ENCODE results near the gene LAIR2. TPM values are rescaled to one million over a fixed set of nuclear protein-coding genes. Genes with fewer than 3 reads are reported as not detected.

LAIR2 gene
- total RNA-seq, 1 donor, result 2.8 TPM

DNA sequence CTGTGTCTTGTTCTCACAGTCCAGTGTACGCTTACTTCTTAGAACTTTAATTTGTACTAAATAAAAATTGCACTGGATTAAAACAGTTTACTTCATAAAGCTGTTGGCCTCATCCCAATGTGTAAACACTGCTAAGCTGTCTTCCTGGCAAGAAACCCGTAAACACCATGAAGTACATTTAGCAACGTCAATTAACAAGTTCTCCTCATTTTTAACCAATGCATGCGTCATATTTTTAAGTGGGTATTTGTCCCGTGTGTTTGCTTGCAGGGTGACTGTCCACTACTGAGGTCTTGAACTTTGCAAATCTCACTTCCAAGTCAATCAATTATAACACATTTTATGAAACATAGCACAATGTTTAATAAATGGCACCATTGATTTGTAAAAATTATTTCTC is 28.2 kb downstream of the LAIR2 start:
- Histone ChIP-seq H3K4me1 (ENCODE audit: insufficient read depth, low read length) (peaks cover 23% of the 10 kb centered on the region), H3K27me3 (ENCODE audit: insufficient read depth, low read length) (peaks cover 4% of the 10 kb centered on the region), H3K9me3 (ENCODE audit: low read depth, low read length) (no peaks in the 10 kb centered on the region), H3K4me3 (ENCODE audit: low read length) (no peak overlapping the region)

- H3K4me1 ChIP-seq (ENCODE audit: insufficient read depth, low read length), result peaks cover 23% of the 10 kb centered on the region
- peak overlapping the region; percentile 12 for H3K4me3 ChIP-seq (ENCODE audit: low read length)
- H3K27me3 ChIP-seq (ENCODE audit: insufficient read depth, low read length), result peaks cover 4% of the 10 kb centered on the region
- H3K9me3 ChIP-seq (ENCODE audit: low read depth, low read length), result no peaks in the 10 kb centered on the region
These were observed 29.9 kb downstream of the LAIR2 start for GRCh38 chr19:54532528-54532927.

- peaks cover 4% of the 10 kb centered on the region for H3K27me3 ChIP-seq (ENCODE audit: insufficient read depth, low read length)
- H3K4me1 ChIP-seq (ENCODE audit: insufficient read depth, low read length), result peaks cover 23% of the 10 kb centered on the region
These were observed 30.8 kb downstream of the LAIR2 start for GRCh38 chr19:54533476-54533875.

GRCh38 chr19:54534156-54534555 is 31.5 kb downstream of the LAIR2 start:
- Histone ChIP-seq H3K27me3 (ENCODE audit: insufficient read depth, low read length) (peaks cover 4% of the 10 kb centered on the region), H3K9me3 (ENCODE audit: low read depth, low read length) (no peaks in the 10 kb centered on the region)

More at GRCh38 chr19:54533476-54533875, 30.8 kb downstream of the LAIR2 start:
- no peak overlapping the region for H3K4me3 ChIP-seq (ENCODE audit: low read length)
- H3K9me3 ChIP-seq (ENCODE audit: low read depth, low read length), result no peaks in the 10 kb centered on the region

GRCh38 chr19:54535601-54536000 is 33.0 kb downstream of the LAIR2 start:
- Histone ChIP-seq H3K4me1 (ENCODE audit: insufficient read depth, low read length) (peaks cover 23% of the 10 kb centered on the region), H3K4me3 (ENCODE audit: low read length) (no peak overlapping the region), H3K9me3 (ENCODE audit: low read depth, low read length) (no peaks in the 10 kb centered on the region)

More at GRCh38 chr19:54534156-54534555, 31.5 kb downstream of the LAIR2 start:
- Histone ChIP-seq H3K4me3 (ENCODE audit: low read length) (no peak overlapping the region), H3K4me1 (ENCODE audit: insufficient read depth, low read length) (peaks cover 23% of the 10 kb centered on the region)

DNA sequence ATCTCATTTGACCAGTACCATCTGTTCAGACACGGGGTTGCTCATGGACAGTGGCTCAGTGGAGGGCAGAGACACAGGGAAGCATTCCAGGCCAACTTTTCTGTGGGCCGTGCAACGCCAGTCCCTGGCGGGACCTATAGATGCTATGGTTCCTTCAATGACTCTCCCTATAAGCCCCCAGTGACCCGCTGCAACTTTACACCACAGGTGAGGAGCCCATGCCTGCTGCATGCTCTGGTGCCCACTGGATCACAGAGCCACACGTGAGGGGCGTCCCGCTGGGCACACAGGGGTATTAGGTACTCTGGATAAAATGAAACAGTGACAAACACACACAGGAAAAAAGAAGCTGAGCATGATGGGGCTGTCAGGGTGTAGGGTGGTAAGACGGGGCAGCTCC is 34.3 kb downstream of the LAIR2 start:
- Histone ChIP-seq H3K9me3 (ENCODE audit: low read depth, low read length) (no peaks in the 10 kb centered on the region), H3K27me3 (ENCODE audit: insufficient read depth, low read length) (peaks cover 4% of the 10 kb centered on the region), H3K4me3 (ENCODE audit: low read length) (no peak overlapping the region), H3K4me1 (ENCODE audit: insufficient read depth, low read length) (peaks cover 22% of the 10 kb centered on the region)

More at GRCh38 chr19:54535601-54536000, 33.0 kb downstream of the LAIR2 start:
- peaks cover 4% of the 10 kb centered on the region for H3K27me3 ChIP-seq (ENCODE audit: insufficient read depth, low read length)

DNA sequence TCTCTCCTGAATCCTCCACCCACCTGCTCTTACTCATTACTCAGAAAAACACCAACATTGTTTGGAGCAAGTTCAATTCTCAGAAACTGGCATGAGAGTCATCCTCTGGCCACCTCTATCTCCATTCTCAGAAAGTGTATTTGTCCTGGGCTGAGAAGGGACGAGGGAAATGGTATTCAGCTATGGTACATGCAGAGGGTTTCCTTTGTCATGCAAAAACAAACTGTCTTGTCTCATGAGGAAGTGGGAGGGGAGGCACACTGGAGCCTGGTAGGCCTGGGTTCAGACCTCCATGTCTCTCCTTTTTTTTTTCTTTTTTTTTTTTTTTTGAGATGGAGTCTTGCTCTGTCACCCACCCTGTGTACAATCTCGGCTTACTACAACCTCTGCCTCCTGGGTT is 39.1 kb downstream of the LAIR2 start:
- Histone ChIP-seq H3K27me3 (ENCODE audit: insufficient read depth, low read length) (no peaks in the 10 kb centered on the region), H3K9me3 (ENCODE audit: low read depth, low read length) (no peaks in the 10 kb centered on the region), H3K4me3 (ENCODE audit: low read length) (no peak overlapping the region), H3K4me1 (ENCODE audit: insufficient read depth, low read length) (peaks cover 3% of the 10 kb centered on the region)

DNA sequence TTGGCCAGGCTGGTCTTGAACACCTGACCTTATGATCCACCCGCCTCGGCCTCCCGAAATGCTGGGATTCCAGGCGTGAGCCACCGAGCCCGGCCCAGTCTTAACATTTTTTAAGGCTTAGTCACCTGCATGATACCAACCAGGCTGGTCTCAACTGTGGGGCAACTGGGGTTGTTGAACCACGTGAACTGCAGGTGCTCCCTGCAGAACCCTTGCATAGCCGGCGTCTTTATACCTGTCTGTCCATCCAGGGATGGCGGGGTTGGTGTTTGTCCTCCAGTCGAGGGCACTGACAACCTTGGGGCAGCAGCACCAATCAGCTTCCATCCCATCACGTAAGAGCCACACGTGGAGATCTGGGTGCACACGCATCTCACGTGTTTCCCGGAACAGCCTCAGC is 46.2 kb downstream of the LAIR2 start:
- Histone ChIP-seq H3K4me1 (ENCODE audit: insufficient read depth, low read length) (peaks cover 9% of the 10 kb centered on the region), H3K4me3 (ENCODE audit: low read length) (no peak overlapping the region), H3K9me3 (ENCODE audit: low read depth, low read length) (no peaks in the 10 kb centered on the region), H3K27me3 (ENCODE audit: insufficient read depth, low read length) (no peaks in the 10 kb centered on the region)

DNA sequence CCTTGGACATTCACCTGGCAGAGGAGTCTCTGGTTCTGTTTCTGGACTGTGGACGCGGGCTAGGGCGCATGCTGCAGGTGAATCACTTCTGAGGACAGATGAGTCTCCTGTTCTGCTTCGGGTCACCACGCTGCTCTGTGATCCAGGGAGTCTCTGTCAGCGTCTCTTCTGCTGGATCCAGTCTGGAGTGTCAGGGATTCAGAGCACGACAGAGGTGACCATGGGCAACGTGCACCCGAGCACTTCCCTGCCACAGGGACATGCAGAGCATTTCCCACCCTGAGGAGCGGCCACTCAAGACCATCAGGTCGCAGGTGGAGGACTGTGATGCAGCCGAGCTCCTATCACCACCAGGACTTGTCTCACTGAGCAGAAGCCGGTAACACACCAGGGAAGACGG is 46.6 kb downstream of the LAIR2 start:
- Histone ChIP-seq H3K9me3 (ENCODE audit: low read depth, low read length) (no peaks in the 10 kb centered on the region), H3K27me3 (ENCODE audit: insufficient read depth, low read length) (no peaks in the 10 kb centered on the region), H3K4me1 (ENCODE audit: insufficient read depth, low read length) (peaks cover 9% of the 10 kb centered on the region), H3K4me3 (ENCODE audit: low read length) (no peak overlapping the region)

GRCh38 chr19:54551293-54551692 is 48.7 kb downstream of the LAIR2 start:
- Histone ChIP-seq H3K4me3 (ENCODE audit: low read length) (no peak overlapping the region), H3K9me3 (ENCODE audit: low read depth, low read length) (no peaks in the 10 kb centered on the region), H3K4me1 (ENCODE audit: insufficient read depth, low read length) (peaks cover 9% of the 10 kb centered on the region), H3K27me3 (ENCODE audit: insufficient read depth, low read length) (no peaks in the 10 kb centered on the region)

DNA sequence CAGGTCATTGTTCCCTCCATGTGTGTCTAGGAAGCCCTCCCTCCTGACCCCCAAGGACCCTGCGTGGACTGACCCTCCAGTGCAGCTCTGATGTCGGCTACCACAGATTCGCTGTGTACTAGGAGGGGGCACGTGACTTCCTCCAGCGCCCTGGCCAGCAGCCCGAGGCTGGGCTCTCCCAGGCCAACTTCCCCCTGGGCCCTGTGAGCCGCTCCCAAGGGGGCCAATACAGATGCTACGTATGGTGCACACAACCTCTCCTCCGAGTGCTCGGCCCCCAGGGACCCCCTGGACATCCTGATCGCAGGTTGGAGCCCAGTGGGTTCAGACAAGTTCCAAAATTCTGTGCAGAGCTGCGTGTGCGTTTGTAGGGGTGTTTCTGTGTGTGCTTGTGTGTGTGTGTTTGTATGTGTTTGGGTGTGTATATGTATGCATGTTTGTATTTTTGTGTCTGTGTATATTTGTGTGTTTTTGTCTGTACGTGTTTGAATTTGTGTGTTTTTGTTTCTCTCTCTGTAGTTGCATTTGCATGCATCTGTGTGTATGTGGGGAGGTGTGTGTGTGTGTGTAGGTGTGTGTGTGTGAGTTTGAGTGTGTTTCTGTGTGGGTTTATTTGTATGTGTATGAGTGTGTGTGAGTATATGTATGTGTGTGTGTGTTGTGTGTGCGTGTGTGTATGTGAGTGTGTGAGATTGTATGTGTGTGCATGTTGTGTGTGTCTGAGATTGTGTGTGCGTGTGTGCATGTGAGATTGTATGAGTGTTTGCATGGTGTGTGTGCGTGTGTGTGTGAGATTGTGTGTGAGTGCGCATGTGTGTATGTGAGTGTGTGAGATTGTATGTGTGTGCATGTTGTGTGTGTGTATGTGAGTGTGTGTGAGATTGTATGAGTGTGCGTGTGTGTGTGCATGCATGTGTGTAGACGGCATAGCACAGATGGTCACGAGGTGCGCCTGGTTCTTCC is 49.6 kb downstream of the LAIR2 start:
- Histone ChIP-seq H3K4me1 (ENCODE audit: insufficient read depth, low read length) (peaks cover 9% of the 10 kb centered on the region), H3K4me3 (ENCODE audit: low read length) (no peak overlapping the region), H3K27me3 (ENCODE audit: insufficient read depth, low read length) (no peaks in the 10 kb centered on the region), H3K9me3 (ENCODE audit: low read depth, low read length) (no peaks in the 10 kb centered on the region)

GRCh38 chr19:54552913-54553310 is 50.3 kb downstream of the LAIR2 start:
- no peak overlapping the region for H3K4me3 ChIP-seq (ENCODE audit: low read length)
- no peaks in the 10 kb centered on the region for H3K27me3 ChIP-seq (ENCODE audit: insufficient read depth, low read length)
- H3K4me1 ChIP-seq (ENCODE audit: insufficient read depth, low read length), result peaks cover 9% of the 10 kb centered on the region
- no peaks in the 10 kb centered on the region for H3K9me3 ChIP-seq (ENCODE audit: low read depth, low read length)

GRCh38 chr19:54554006-54554405 is 51.4 kb downstream of the LAIR2 start:
- Histone ChIP-seq H3K4me3 (ENCODE audit: low read length) (no peak overlapping the region), H3K9me3 (ENCODE audit: low read depth, low read length) (no peaks in the 10 kb centered on the region), H3K4me1 (ENCODE audit: insufficient read depth, low read length) (peaks cover 9% of the 10 kb centered on the region), H3K27me3 (ENCODE audit: insufficient read depth, low read length) (no peaks in the 10 kb centered on the region)

- Histone ChIP-seq H3K9me3 (ENCODE audit: low read depth, low read length) (no peaks in the 10 kb centered on the region), H3K4me1 (ENCODE audit: insufficient read depth, low read length) (peaks cover 9% of the 10 kb centered on the region), H3K27me3 (ENCODE audit: insufficient read depth, low read length) (no peaks in the 10 kb centered on the region), H3K4me3 (ENCODE audit: low read length) (no peak overlapping the region)
These were observed 52.3 kb downstream of the LAIR2 start for GRCh38 chr19:54554896-54555295.

DNA sequence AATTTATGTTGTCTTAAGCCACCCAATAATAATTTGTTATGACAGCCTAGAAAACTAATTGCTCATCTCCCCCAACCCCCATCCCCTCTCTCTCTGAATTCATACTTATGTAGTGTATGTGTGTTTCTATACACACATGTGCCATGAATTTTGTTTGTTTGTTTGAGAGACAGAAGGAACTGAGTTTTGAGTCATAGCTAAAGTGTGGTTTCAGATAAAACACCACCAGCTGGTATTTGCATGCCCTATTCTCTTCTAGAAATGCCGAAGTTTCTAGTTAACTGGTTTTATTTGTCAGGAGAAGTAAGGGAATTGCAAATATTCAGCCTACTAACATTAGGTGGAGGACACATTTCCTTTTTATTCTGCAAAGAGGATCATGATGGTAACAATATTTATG is 53.6 kb downstream of the LAIR2 start:
- Histone ChIP-seq H3K27me3 (ENCODE audit: insufficient read depth, low read length) (no peaks in the 10 kb centered on the region), H3K4me3 (ENCODE audit: low read length) (no peak overlapping the region), H3K4me1 (ENCODE audit: insufficient read depth, low read length) (peaks cover 9% of the 10 kb centered on the region), H3K9me3 (ENCODE audit: low read depth, low read length) (no peaks in the 10 kb centered on the region)

DNA sequence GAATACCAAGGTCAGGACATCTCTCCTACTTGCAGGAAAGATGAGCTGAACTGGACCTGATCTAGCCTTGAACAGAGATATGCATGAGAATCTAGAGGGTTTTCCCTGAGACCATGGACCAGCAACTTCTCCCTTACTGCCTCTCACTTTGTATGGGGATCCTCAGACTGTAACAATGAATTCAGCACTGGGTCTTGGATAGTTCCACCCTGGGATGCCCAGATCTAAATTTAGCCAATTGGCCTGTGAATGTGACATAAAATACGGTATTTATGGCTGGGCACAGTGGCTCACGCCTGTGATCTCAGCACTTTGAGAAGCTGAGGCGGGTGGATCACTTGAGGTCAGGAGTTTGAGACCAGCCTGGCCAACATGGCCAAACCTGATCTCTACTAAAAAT is 55.7 kb downstream of the LAIR2 start:
- no peaks in the 10 kb centered on the region for H3K9me3 ChIP-seq (ENCODE audit: low read depth, low read length)
- no peak overlapping the region for H3K4me3 ChIP-seq (ENCODE audit: low read length)
- no peaks in the 10 kb centered on the region for H3K27me3 ChIP-seq (ENCODE audit: insufficient read depth, low read length)
- no peaks in the 10 kb centered on the region for H3K4me1 ChIP-seq (ENCODE audit: insufficient read depth, low read length)

Data from mononuclear cell (primary cell).